HPDE6-E6E7 (cell line): Measurements from ENCODE around the gene GRIFIN.

Source experiments
- DNase-seq: peaks from one replicate; pipeline ENCODE4 v3.0.0; 2011; ENCODE audit warnings: missing footprints; ENCODE audit errors: extremely low spot score

The GRIFIN gene, protein sequence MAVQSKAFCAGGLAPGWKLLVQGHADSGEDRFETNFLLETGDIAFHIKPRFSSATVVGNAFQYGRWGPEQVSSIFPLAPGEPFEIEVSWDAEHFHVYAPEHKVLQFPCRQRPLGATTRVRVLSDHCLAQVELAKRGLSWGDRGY

DNA sequence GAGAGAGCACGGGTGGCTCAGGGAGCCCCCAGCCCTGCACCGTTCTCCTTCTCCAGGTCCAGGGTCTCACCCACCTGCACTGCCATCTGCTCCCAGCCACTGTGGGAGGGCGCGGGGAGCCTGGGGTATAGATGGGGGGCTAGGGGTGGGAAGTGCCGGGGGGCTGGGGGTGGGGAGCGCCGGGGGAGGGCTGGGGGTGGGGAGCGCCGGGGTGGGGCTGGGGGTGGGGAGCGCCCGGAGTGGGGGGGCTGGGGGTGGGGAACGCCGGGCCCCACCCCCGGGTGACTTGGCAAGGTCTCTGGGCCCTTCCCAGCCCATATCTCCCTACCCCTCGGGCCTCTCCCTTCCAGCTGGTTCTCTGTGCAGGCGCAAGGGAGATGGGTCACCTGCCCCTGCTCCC, at the start of gene GRIFIN:
Gene GRIFIN, minus strand, starts transcription at position 101 of the 400 bp plus-strand sequence. Its CDS starts 15 bp downstream, at position 86.
- DNase-seq: no peak

DNA sequence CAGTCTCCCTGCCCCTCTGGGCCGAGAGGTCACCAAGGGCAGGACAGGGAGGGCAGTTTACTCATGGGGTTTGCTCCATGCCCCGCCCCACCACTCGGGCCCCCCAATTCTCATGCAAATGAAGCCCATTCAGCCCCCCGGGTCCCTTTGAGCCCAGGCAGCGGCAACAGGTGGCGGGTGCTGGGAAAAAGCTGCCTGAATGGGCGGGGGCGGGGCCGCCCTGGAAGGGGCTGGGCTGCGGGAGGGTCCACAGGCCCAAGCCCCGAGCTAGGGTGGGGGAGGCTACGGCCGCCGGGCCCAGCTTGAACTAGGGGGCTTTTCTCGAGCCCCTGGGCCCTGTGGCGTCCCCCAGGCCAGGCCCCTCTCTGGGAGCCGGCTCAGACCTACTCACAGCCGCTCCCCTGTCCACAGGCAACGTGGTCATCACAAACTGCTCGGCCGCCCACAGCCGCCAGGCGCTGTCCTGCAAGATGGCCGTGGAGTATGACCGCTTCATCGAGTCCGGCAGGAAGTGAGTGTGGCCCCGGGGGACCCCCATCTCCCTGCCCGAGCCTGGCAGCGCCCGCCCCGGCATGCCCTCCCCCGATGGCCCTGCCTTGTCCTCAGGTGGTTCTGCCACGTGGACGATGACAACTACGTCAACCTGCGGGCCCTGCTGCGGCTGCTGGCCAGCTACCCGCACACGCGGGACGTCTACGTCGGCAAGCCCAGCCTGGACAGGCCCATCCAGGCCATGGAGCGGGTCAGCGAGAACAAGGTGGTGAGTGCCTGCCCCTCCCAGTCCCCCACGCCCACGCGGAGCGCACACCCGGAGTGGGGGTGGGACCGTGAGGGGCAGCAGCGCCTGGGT, 48.8 kb upstream of the GRIFIN start:
- no peak for DNase-seq

DNA sequence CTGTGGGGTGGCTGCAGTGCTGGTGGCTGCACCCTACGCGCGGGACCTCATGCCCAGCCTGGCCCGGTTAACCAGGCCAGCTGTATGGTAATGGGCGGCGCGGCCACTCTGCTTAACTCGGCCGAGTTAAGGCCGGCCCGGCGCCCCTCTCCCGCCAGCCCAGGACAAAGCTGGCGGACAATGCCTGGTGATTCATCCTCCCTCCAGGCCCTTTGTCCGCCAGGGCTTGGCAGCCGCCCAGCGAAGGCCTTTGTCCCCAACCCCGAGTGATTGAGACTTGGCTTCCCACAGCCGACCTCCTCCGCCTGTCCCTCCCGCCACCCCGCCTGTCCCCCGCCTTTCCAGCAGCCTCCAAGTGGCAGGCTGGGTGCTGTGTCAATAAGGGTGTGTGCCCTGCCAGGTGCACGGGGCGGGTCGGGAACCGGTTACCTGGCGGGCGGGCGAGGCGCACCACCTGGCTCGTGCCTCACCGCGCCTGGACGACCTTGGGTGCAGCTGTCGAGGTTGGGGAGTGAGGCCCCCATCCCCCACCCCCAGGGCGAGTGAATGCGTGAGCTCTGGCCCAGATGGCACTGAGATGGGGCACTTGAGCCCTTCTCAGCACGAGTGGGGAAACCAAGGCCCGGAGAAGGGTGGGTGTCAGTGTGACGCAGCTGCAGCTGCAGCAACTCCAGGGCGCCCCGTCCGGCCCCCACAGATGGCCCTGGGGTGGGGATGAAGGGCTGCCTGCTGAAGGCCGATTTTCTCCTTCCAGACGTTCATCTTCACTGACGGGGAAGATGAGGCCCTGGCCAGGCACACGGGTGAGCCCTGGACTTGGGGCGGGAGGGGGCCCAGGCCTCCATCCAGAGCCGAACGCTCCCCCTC, 48.0 kb upstream of the GRIFIN start:
- no peak for DNase-seq

DNA sequence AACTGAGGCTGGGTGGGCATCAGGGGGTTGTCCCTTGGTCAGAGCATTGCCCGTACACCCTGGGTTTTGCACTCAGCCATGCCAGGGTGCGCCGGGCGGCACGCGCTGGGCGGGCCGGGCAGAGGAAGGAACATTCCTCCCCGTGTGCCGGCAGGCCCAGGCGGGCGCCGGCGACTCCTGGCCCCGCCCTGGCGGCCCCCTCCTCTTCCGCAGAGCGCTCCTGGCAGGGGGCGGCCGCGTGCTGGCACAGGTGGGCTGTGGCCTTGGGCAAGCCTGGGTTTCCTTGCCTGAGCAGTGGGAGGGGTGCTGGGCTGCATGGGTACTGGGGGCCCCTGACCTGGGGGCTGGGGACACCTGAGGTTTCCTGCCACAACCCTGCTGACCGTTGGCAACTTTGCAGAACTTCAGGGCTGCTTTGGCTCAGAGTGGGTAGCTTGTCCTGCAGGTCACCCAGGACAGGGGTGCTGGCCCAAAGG, 47.3 kb upstream of the GRIFIN start:
- no peak for DNase-seq

DNA sequence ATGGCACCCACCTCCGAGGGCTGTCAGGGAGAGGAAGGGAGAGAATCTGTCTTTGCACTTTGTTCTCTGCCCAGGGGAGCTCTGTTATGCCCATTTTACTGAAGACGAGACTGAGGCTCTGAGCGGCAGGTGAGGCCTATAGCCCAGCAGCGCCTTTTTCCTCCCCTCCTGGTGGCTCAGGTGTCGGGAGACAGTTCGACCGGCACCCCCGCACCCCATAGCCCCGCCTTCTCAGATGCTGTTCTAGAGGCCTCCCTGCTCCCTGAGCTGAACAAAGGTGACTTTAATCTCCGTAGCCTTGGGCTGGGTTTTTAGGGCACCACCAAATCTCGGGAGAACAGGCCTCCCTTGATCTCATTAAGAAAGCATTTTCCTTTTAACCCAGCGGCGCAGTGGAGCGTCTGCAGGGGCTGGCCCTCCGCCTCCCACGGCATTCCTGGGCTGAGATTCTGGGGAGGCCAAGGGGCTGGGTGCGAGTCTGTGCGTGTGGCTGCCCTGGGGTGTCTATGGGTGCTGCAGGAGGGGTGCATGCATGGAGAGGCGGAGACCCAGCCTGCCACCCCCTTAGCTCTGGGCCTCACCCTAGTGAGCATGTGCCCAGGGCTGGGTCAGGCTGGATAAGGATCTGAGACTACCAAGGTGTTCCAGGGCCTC, 46.7 kb upstream of the GRIFIN start:
- peak; percentile 80 for DNase-seq

DNA sequence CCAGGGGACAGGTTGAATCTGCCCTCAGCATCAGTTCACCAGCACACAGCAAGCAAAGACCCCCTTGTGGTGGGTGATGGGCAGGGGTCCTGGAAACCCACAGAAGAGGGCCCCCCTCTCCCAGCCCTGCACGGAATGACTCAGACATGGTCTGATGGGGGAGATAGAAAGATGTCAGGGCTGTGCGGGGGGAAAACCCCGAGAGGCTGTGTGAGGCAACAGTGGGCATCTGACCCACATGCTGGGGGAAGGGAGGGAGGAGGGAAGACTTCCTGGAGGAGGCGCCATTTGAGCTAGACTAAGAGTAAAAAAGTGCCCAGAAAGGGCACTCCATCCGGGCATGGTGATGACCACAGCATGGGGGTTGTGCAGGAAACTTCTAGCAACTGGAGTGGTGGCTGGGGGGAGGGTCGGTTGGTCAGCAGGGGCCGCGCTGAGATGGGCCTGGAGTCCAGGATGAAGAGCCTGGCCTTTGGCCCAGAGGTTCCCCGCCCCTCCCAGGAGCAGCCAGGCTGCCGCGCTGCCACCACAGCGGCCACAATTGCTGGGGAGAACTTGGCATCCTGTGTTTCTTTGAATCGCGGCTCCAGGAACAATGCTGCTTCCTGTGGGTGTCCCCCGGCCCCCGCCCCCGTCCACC, 45.9 kb upstream of the GRIFIN start:
- DNase-seq: no peak

DNA sequence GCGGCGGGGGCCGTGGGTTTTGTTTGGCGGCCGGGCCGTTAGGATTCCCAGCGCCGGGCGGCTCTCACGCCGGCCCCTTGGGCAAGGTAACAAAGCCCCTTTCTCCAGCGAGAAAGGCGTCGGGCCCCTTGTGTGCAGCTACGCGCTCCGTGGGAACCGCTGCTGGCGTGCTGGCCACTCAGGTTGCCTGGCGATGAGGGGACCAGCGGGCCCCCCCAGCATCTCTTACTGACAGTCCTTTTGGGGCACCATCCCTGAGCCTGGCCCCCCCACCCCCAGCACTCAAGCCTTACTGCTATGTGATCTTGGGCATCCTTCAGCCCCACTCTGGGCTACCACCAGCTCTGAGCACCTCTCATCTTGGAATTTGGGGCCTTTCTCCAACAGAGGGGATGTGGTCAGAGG, 45.1 kb upstream of the GRIFIN start:
- no peak for DNase-seq

DNA sequence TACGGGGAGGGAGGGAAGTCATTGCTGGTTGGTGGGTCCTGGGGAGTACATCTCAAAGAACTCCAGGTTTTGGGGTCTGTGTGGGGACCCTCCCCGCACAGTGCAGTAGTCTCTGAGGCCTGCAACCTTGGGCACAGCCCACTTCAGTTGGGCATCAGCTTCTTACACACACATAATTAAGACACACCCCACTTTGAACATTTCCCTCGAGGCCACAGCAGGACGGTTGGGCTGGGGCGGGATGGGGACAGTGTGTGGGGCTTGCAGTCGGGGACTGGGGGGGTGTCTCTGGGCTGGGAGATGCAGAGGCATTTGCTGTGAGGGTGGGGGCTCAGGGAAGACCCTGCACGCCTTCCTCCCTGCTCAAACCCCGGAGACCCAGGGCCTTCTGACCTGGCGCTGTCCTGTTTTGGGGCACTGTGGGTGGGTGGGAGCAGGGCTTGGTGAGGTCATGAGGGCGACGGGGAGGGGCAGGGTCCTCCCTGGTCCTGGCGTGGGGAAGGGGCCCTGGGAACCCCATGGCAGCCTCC, 44.6 kb upstream of the GRIFIN start:
- no peak for DNase-seq

DNA sequence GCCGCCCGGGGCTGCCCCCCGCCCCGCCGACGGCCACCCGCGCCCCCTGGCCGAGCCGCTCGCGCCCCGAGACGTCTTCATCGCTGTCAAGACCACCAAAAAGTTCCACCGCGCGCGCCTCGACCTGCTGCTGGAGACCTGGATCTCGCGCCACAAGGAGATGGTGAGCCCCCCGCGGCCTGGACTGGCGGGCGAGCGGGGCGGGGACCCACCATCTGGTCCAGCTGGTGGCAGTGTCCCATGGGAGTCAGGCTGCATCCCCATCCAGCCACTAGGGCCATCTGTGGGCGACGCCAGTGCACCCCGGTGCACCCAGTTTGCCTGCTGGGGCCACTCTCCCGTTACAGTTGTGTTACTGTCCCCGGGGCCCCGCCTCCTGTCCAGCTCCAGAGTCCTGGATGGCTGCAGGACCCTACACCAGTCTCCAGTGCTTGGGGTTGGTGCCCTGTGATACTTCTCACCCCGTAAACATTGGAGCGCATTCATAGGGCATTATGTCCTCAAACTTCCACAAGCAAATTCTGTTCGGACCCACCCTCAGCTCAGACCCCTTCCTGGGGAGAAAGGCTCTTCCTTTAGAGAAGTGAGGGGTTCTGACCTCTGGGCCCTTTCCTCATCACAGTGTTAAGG, 44.0 kb upstream of the GRIFIN start:
- no peak for DNase-seq

DNA sequence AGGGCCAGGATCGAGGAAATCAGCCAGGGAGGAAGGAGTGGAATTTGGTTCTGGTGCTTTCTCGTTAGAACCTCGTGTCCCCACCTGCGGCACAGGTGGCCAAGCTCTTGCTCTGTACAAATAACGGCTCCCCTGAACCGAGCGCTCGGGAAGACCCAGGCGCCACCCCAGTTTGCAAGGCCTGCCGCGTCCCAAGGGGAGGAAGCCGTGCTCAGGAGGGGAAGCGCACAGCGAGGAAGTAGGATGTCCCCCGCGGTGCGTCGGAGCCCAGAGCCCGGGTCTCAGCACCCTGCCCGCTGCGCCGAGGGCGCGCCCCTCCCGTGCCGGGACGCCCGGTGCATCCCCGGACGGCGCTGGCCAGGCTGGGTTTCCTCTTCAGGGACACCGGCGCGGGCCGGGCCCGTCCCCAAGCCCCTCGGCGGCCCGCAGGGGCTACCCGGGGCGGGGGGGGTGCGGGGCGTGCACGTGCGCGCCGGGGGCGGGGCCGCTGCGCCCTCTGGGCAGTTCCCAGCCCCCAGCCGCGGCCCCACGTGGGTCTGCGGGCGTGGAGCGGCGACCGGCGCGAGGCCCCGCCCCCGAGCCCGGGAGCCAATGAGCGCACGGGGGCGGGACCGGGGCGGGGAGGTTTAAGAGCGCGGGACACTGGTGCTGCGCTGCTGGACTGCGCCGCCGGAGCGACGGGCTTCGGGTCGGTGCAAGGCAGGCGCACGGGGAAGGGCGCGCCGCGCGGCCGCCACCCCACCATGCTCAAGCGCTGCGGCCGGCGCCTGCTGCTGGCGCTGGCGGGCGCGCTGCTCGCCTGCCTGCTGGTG, 43.1 kb upstream of the GRIFIN start, which contains the start of gene LFNG:
Gene LFNG, plus strand, starts transcription at position 656 of the 812 bp plus-strand sequence. Its CDS starts 88 bp downstream, at position 744.
- peak; percentile 88 for DNase-seq

DNA sequence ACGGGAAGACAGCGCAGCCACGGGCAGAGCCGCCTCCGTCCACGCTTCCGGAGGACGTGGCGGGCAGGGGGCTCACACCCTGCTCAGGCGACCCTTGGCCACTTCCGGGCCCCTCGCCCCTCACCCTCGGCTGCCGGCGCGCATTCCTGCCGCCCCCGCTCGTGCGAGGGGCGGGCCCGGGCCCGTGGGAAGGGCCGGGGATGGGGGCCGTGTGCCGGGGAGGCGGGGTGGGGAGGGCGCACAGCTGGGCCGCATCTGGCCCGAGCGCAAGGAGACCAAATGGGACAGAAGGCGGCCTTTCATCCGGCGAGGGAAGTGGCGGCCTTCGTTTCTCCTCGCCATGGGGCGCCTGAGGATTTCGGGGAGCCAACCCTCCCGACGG, 42.5 kb upstream of the GRIFIN start:
- DNase-seq: no peak

DNA sequence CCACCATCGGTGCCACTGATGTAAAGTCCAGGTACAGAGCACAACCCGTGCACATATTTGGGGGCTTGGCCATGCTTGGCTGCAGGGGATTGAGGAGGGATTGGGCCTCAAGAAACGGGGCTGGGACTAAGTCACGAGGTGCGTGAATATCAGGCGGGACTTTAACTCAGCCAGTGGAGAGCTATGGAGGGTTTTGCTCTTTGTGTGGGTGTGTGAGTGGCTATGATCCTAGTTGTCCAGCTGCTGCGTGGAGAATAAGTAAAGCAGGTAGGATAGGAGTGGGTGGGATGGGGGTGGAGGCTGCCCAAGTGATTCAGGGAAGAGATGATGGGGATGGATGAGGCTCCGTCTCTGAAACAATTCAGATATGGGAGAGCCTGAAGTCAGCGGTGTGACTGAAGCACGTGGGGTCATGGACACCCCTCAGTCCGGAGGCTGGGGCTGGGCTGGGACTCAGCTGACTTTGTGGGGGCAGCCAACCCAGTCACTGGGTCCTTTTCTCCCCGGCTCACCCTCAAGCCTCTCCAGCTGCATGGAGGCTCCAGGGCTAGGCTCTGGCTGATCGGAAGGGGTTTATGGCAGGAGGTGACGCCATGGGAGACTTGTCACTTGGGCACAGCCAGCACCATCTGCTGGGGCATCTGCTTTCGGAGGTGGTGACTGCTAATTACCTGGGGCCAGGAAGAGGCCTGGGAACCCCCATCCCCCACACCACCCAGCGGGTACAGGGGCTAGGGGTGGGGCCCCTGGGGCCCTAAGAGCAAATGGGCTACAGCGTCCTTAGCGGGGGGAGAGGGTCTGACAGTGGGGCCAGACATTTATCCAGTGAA, 41.7 kb upstream of the GRIFIN start:
- DNase-seq: no peak

DNA sequence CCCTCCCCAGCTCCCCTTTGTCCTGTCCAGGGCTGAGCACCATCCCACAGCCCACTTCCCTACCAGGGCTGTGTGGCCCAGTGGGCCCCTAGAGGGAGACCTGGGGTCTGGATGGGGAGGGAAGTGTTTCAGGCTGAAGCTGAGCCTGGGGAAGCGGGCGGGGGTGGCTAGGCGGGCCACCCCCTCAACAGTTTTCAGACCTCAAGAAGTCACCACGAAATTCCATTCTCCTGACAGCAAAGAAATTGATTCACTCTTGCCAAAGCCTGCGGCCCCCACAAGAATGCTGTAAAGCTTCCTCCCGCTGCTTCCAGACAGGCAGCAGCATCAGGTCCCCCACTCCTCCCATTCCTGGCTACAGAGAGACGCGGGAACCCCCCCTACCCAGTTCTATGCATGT, 40.8 kb upstream of the GRIFIN start:
- no peak for DNase-seq

DNA sequence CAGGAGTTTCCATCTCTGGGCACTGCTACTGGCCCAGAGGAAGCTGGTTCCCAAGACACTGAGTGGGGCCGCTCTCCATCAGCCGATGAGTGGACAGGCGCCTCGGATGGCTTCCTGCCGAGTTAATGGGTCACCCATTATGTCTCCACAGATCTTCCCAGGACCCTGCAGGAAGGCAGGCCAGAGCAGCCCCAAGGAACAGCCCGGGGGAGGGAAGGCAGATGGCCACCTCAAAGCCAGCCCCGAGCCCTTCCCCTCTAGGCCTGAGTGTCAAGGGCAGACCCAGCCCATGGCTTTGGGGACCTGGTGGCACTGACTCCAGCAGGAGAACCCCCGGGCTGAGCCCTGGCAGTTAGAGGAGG, 40.0 kb upstream of the GRIFIN start:
- DNase-seq: no peak

DNA sequence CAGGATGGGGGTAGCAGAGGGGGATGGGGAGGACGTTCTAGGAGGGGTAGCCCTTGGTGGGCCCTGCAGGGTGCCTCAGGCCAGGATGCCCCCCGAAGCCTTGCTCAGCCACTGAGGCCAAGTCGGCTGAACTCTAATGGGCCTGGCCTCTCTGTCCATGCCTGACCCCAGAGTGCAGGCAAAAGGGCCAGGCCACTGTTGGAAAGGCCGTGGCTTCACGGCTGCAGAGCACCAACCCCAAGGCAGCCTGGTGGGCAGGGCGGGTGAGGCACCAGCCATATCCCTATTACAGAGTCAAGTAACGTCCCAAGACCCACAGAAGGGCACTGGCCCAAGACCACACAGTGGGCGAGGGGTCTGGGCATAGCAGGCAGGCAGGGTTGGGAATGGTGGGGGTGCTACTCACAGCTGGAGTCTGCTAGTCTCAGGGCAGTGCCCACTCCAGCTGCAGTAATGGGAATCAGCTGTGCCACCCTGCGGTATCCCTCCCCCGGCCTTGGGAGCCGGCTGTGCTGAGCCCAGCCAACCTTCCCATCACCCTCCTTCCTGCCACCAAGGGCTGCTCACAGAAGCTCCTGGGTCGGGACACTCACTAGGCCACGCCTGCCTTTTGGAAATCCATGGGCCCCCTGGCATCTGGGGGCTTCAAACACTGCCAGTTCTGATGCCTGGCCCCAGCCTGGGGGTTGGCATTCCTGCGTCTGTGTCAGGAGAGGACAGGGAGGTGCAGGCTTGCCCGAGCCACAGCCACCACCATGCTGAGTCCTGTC, 39.4 kb upstream of the GRIFIN start:
- DNase-seq: no peak

DNA sequence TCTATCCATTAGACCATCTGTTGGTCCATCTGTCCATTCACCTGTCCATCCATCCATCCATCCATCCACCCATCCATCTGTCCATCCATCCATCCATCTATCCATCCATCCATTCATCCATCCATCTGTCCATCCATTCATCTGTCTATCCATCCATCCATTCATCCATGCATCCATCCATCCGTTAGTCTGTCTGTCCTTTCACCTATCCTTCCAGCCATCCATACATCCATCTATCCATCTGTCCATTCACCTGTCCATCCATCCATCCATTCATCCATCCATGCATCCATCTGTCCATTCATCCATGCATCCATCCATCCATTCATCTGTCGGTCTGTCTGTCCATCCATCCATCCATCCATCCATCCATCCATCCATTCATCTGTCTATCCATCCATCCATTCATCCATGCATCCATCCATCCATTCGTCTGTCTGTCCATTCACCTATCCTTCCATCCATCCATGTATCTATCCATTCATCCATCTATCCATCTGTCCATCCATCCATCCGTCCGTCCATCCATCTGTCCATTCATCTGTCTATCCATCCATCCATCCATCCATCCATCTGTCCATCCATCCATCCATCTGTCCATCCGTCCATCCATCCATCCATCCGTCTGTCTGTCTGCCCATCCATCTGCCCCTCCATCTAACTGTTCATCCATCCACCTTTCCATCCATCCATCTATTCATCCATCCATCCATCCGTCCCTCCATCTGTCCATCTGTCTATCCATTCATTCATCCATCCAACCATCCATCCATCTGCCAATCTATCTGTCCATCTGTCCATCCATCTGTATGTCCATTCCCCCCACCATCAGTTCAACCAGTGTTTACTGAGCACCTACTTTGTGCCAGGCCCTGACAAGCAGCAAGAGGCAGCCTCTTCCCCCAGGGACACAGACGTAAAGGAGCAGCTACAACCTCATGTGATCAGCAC, 38.5 kb upstream of the GRIFIN start:
- no peak for DNase-seq

DNA sequence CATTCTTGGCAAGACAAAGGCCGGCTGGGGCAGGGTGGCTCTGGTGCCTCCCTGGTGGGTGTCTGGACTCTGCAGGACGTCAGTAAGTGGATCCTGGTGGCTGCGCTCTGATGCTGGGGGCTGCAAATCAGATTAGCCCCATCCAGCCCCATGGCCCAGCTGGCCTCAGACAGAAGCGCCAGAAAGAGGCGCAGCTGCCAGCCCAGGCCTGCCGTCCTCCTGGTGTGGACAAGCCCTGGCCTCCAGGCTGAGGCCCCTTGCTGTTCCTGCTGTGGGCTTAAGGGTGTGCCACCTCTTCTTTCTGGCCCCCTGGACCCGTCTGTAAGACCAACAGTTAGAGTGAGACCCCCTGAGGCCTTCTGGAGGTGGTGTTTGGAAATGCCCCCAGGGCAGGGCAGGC, 37.5 kb upstream of the GRIFIN start:
- no peak for DNase-seq
